Choroid plexus epithelial cell (primary cell): Measurements from ENCODE around the gene CHADL.
A peak's percentile ranks its signal among the peaks of the same experiment; 100 is the strongest.

Experiments used
- DNase-seq: peaks from one replicate; pipeline ENCODE4 v3.0.0-alpha.2; 2010; ENCODE audit warnings: low read depth
- H3K4me3 ChIP-seq: 2 replicates; pipeline ENCODE4 v1.5.1; 2011; ENCODE audit warnings: low read depth, mild to moderate bottlenecking, control low read depth, low read length, moderate library complexity
- CTCF ChIP-seq: conservative IDR thresholded peaks from 2 replicates; pipeline ENCODE4 v1.5.1; 2011; ENCODE audit warnings: low read depth, mild to moderate bottlenecking, control low read depth, inconsistent platforms, low read length, moderate library complexity

CHADL gene

GRCh38 chr22:41256254-41257253 lies 15.8 kb upstream of the CHADL start:
- DNase-seq: peak; percentile 94
- H3K4me3 ChIP-seq: no peak overlapping the region
- peak; percentile 42 for TF ChIP-seq CTCF

GRCh38 chr22:41254230-41254629 lies 13.5 kb upstream of the CHADL start:
- no peak for TF ChIP-seq CTCF
- no peak for DNase-seq
- H3K4me3 ChIP-seq: no peak overlapping the region

- TF ChIP-seq CTCF: no peak
- DNase-seq: no peak
- no peak overlapping the region for H3K4me3 ChIP-seq
These were observed 11.6 kb upstream of the CHADL start for GRCh38 chr22:41252365-41252764.

GRCh38 chr22:41250127-41250526 lies 9.4 kb upstream of the CHADL start:
- DNase-seq: no peak
- no peak overlapping the region for H3K4me3 ChIP-seq
- TF ChIP-seq CTCF: no peak

GRCh38 chr22:41249442-41249841 lies 8.7 kb upstream of the CHADL start:
- no peak overlapping the region for H3K4me3 ChIP-seq
- DNase-seq: no peak
- TF ChIP-seq CTCF: no peak

GRCh38 chr22:41248758-41249157 lies 8.0 kb upstream of the CHADL start:
- no peak overlapping the region for H3K4me3 ChIP-seq
- TF ChIP-seq CTCF: no peak
- DNase-seq: no peak

- no peak for TF ChIP-seq CTCF
- no peak for DNase-seq
- no peak overlapping the region for H3K4me3 ChIP-seq
These were observed 7.6 kb upstream of the CHADL start for GRCh38 chr22:41248314-41248713.
